GM18951 (cell line): ENCODE measurements around the gene SLC25A18.

Source experiments
- POLR2A ChIP-seq: IDR thresholded peaks from 4 replicates; pipeline ENCODE4 v1.6.1; 2011; ENCODE audit warnings: mild to moderate bottlenecking; ENCODE audit not compliant: insufficient read length, insufficient read depth; ENCODE audit errors: extremely low read depth
- in situ Hi-C: fragments of 300-500 bp; cut with MboI; formaldehyde crosslinking; loops from one replicate; pipeline ENCODE4 v1.12.0; 2022; ENCODE audit warnings: low sequenced_read_pairs, mixed read lengths, inconsistent platforms; ENCODE audit not compliant: unreplicated experiment

SLC25A18 gene

DNA sequence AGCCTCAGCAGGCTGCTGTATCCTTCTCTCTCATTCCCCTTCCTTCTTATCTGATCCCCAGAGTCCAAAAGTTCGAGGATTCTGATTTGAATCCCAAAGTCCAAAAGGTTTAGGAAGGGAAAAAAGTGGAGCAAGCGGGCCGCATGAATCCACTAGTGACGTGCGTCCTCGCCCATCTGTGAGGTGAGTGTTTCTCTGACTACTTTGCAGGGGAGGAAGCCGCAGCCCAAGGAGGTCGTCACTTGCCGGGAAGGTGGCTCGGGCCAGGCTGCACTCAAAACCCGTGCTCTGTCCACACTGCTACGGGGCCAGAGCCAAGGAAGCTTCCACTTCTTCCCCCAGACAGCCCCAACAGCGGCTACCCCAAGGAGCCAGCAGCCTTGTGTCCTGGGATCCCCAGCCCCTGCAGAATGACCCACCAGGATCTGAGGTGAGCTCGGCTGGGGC is 16.3 kb downstream of the SLC25A18 start:
- in situ Hi-C loops, result no loop called here

DNA sequence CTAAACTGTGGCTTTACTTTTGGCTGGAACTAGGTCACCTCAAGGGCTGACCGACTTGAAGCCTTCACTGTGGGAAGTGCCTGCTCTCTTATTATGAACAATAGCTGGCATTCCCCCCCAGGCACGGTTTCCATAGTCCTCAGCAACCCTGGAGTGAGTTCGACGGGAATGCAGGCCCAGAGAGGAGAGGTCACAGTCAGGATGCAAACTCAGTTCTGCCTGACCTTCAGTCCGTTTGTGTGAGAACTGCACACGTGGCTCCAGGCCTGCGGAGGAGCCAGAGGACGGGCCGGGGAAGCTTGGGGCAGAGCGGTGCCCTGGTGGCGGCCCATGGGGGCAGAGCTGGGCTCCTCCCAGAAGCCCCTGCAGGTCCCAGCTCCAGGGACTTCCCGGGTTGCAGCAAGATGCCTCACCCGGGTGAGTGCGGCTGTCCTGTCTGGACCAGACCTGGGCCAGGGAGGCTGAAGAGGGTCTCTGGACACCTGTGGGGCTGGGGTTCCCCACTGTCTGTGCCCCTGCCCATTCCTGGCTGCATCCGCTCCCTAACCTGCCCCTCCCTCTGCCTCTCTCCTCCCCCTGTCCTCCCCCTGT is 17.2 kb downstream of the SLC25A18 start:
- TF ChIP-seq POLR2A, result no peak
- in situ Hi-C loops, result no loop called here

More for the DNA sequence above, 16.3 kb downstream of the SLC25A18 start:
- TF ChIP-seq POLR2A, result no peak

DNA sequence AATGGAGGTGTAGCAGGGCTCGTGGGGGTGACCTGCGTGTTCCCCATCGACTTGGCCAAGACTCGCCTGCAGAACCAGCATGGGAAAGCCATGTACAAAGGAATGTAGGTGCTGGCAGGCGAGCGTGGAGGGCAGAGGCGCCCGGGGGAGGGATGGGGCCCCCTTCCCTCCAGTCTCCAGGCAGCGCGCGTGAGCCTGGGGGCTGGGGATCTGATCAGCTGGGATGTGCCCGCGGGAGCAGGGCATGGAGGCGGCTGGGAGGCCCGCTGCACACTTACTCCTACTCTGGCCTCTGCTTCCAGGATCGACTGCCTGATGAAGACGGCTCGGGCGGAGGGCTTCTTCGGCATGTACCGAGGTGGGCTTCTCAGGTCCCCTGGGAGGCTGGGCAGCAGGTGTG is 17.8 kb downstream of the SLC25A18 start:
- in situ Hi-C loops, result no loop called here
- no peak for TF ChIP-seq POLR2A

DNA sequence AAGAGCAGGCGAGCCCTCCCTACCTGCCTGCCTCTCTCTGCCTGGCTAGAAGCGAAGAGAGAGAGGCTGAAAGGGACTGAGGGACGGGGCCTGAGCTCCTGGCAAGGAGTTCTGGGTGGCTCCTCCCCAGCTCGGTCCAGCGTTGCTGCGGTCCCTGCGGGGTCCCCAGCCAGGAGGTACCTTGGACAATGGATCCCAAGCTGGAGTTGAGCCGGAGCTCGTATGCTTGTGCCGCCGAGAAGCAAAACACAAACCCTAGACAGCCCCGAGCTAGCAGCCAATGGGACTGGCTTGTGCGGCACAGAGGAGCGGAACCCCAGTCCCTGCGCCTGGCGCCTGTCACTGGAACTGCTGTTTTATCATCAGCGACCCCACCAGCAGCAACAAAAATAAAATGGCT is 18.3 kb downstream of the SLC25A18 start:
- in situ Hi-C loops, result no loop called here

DNA sequence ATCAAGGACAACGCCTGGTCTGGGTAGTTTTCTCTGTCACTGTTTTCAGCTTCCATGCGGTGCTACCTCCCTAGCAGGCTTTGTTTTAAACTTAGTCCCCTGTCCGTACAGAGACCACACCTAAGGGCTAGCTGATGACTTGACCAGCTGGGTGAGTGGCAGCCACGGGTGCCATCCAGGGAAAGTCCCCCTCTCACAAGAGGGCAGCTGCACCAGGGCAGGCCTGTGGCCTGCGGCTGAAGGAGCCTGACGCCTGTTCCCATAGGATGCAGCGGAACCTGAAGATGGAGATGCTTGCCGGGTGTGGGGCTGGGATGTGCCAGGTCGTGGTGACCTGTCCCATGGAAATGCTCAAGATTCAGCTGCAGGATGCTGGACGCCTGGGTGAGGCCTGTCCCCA is 19.9 kb downstream of the SLC25A18 start:
- in situ Hi-C loops, result no loop called here
- TF ChIP-seq POLR2A, result no peak

More for the DNA sequence above, 18.3 kb downstream of the SLC25A18 start:
- no peak for TF ChIP-seq POLR2A

DNA sequence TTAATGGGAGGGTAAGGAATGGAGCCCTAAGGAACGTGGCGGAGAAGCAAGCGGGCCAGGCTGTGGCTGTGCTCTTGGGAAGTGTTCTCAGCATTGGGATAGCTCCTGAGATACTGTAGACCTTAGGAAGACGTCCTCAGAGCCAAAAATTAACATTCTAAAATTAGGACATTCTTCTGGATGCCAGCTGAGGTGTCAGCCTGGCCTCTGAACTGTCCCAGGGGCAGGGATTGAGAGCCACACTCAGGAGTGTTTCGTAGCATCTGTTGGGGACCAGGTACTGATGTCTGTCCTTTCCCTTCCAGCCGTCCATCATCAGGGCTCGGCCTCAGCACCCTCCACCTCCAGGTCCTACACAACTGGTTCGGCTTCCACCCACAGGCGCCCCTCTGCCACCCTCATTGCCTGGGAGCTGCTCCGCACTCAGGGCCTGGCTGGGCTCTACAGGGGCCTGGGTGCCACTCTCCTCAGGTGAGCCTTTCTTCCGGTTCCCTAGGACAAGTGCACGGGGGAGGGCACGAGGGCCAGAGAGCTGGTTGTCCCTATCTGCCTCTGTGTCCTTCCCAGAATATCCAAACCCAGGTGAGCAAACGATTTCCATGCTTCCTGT is 23.6 kb downstream of the SLC25A18 start:
- in situ Hi-C loops, result no loop called here
- no peak for TF ChIP-seq POLR2A

DNA sequence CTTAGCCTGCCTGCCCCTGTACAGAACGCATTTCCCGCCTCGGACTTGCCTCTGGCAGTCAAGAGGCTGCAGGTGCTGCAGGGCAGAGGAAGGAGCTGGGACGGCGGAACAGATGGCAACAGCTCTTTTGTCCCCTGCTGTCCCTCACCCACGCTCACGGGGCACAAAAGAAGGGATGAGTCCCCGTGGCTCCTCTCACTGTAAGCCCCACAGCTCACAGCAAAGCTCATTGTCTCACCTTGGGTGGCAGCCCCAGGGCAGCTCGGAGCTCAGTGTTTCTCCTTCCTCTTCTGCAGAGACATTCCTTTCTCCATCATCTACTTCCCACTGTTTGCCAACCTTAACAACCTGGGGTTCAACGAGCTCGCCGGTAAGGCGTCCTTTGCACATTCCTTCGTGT is 24.3 kb downstream of the SLC25A18 start:
- in situ Hi-C loops, result no loop called here
- TF ChIP-seq POLR2A, result no peak

DNA sequence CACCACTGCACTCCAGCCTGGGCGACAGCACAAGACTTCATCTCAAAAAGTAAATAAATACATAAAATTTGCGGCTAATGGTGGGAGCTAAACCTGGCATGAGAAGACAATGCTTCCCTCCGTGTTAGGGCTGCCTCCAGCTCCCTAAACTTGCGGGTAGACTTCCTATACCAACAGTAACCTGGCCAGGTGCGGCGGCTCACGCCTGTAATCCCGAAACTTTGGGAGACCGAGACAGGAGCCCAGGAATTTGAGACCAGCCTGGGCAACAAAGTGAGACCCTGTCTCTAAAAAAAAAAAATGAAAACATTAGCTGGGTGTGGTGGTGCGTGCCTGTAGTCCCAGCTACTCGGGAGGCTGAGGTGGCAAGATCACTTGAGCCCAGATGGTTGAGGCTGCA is 25.3 kb downstream of the SLC25A18 start:
- in situ Hi-C loops, result no loop called here

DNA sequence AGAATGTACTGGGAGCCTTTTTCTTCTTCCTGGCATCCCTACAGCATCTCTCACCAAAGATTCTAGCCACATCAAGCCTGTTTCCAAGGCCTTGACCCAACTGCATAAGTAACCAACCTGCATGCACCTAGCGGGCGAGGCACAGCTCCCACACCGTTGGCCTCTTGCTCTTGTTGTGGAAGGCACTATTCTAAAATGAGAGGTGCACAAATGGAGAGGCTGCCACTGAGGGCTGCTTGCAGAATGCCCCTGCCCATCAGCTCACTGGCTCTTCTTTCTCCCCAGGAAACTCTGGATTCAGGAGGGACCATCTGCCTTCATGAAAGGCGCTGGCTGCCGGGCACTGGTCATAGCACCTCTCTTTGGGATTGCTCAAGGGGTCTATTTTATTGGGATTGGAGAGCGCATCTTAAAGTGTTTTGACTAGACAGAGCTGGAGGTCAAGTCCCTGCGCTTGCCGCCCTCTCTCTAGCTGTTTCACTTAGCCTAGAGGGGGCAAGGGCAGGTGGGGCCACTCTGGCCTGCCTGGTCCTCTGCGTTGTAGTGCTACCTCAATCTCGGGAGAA is 26.6 kb downstream of the SLC25A18 start:
- no peak for TF ChIP-seq POLR2A
- in situ Hi-C loops, result no loop called here

More for the DNA sequence above, 25.3 kb downstream of the SLC25A18 start:
- TF ChIP-seq POLR2A, result no peak

DNA sequence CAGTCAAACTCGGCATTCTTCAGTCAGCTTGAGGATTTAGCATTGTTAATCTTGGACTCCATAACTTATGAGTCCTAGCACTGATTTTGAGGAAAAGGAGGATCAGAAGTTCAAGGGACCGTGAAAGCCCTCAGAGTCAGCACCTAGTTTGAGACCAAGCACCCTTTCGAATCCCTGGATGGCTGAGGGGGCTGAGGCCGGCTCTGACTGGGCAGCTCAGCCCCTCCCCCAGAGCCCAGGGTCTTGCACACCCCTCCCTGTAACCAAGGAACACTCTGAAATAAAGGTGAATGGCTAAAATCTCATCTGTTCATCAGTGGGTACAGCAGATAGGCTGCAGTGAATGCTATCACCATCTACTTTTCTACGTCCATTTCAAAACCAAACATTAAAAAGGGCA is 27.3 kb downstream of the SLC25A18 start:
- no peak for TF ChIP-seq POLR2A
- in situ Hi-C loops, result no loop called here

DNA sequence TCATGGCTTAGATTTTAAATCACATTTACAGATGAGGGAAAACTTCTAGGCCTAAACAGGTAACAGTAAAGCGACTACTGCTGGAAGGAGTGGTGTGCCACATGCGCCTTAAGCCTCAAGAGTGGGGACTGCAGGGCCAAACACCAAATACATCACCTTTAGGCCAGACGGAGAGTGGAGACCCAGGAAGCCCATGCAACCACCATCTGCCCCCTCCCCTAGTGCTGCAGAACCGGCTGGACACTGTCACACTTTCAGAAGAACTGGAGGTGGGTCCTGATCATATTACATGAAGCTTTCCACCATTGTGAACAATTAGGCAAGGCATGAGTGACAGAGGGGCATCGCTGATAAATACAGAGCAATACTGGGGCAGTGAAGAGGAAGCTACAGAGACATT is 28.9 kb downstream of the SLC25A18 start:
- in situ Hi-C loops, result no loop called here
- TF ChIP-seq POLR2A, result no peak

DNA sequence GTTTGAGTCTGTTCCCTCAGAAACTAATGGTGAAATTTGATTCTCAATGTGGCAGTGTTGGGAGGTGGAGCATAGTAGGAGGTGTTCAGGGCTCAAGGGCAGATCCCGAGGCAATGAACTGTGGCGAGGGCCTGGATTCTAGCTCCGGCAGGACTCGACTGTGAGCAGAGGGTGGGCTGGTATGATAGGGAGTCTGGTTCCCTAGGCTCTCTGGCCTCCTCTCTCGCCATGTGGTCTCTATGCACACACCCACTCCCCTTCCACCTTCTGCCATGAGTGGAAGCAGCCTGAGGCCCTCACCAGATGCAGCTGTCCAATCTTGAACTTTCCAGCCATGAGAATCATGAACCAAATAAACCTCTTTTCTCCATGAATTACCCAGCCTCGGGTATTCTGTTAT is 32.9 kb downstream of the SLC25A18 start:
- in situ Hi-C loops, result no loop called here

DNA sequence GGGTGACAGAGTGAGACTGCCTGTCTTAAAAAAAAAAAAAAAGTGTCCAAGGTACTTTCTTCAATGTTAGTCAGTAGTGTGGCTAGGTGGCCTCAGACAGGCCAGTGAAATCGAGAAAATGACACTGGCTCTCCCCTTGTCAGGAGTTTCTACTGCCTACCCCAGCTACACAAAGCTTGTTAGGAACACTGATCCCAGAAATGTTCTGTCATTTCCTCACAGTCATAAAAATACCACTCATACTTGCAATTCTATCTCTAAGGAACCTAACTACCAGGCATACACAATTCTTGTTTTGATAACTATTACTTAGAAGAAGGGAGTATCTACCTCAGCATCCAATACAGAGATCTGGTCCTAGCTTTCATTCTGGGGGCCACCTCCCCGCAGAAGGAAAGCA is 33.9 kb downstream of the SLC25A18 start:
- no peak for TF ChIP-seq POLR2A
- in situ Hi-C loops, result no loop called here

More for the DNA sequence above, 32.9 kb downstream of the SLC25A18 start:
- TF ChIP-seq POLR2A, result no peak

DNA sequence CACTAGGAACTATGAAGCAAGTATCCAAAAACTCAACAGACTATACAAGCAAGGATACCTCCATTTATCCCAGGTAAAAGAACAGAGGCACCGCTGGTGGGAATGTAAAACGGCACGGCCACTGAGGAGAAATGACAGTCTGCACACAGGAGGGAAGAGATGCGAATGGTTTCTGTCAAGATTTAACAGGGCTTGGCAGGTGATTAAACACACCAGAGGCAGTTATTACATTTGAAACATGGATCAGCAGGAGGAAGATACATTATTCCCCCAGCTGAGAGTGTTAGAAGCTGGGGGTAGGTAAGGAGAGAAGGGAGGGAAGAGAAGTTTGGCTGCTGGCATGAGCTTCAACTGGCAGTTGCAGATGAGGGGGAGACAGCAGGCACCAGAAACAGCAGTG is 35.0 kb downstream of the SLC25A18 start:
- no peak for TF ChIP-seq POLR2A
- in situ Hi-C loops, result no loop called here
